ENCODE results near the gene RPL41.

The RPL41 gene

GRCh38 chr12:56086096-56086495 is 30.3 kb upstream of the RPL41 start:
- TF ChIP-seq CTCF (IDR thresholded peaks at IDR 0.05; ENCODE audit: extremely low read depth, insufficient read depth, missing control alignments) = no peak
- in situ Hi-C loops (cut with MboI; ENCODE audit: low pct_unique_long_range_greater_than_20kb, low sequenced_read_pairs, unreplicated experiment) = no loop called here

GRCh38 chr12:56086608-56087007 is 29.8 kb upstream of the RPL41 start:
- no peak for TF ChIP-seq CTCF (IDR thresholded peaks at IDR 0.05; ENCODE audit: extremely low read depth, insufficient read depth, missing control alignments)
- DNase-seq (ENCODE audit: low spot score) = peak; percentile 2
- in situ Hi-C loops (cut with MboI; ENCODE audit: low pct_unique_long_range_greater_than_20kb, low sequenced_read_pairs, unreplicated experiment) = no loop called here

More at GRCh38 chr12:56086096-56086495, 30.3 kb upstream of the RPL41 start:
- DNase-seq (ENCODE audit: low spot score) = no peak

GRCh38 chr12:56087220-56087619 is 29.2 kb upstream of the RPL41 start:
- in situ Hi-C loops (cut with MboI; ENCODE audit: low pct_unique_long_range_greater_than_20kb, low sequenced_read_pairs, unreplicated experiment) = no loop called here
- TF ChIP-seq CTCF (IDR thresholded peaks at IDR 0.05; ENCODE audit: extremely low read depth, insufficient read depth, missing control alignments) = no peak
- peak; percentile 2 for DNase-seq (ENCODE audit: low spot score)

- in situ Hi-C loops (cut with MboI; ENCODE audit: low pct_unique_long_range_greater_than_20kb, low sequenced_read_pairs, unreplicated experiment) = no loop called here
- TF ChIP-seq CTCF (IDR thresholded peaks at IDR 0.05; ENCODE audit: extremely low read depth, insufficient read depth, missing control alignments) = no peak
- no peak for DNase-seq (ENCODE audit: low spot score)
Measured at GRCh38 chr12:56097738-56098137, 18.7 kb upstream of the RPL41 start.

GRCh38 chr12:56098592-56098991 is 17.8 kb upstream of the RPL41 start:
- DNase-seq (ENCODE audit: low spot score) = no peak
- no peak for TF ChIP-seq CTCF (IDR thresholded peaks at IDR 0.05; ENCODE audit: extremely low read depth, insufficient read depth, missing control alignments)
- in situ Hi-C loops (cut with MboI; ENCODE audit: low pct_unique_long_range_greater_than_20kb, low sequenced_read_pairs, unreplicated experiment) = no loop called here

- DNase-seq (ENCODE audit: low spot score) = no peak
- in situ Hi-C loops (cut with MboI; ENCODE audit: low pct_unique_long_range_greater_than_20kb, low sequenced_read_pairs, unreplicated experiment) = no loop called here
- TF ChIP-seq CTCF (IDR thresholded peaks at IDR 0.05; ENCODE audit: extremely low read depth, insufficient read depth, missing control alignments) = no peak
Measured at GRCh38 chr12:56099787-56100186, 16.6 kb upstream of the RPL41 start.

GRCh38 chr12:56101045-56101444 is 15.4 kb upstream of the RPL41 start:
- TF ChIP-seq CTCF (IDR thresholded peaks at IDR 0.05; ENCODE audit: extremely low read depth, insufficient read depth, missing control alignments) = no peak
- in situ Hi-C loops (cut with MboI; ENCODE audit: low pct_unique_long_range_greater_than_20kb, low sequenced_read_pairs, unreplicated experiment) = no loop called here
- no peak for DNase-seq (ENCODE audit: low spot score)
